8988T (cell line): ENCODE data around the gene OR4S1.
"Not testable (repeated sequence)": the region's sequence is repeated elsewhere in the genome, so short reads cannot be mapped to it uniquely, and the experiment has no call there.

Experiments
- DNase-seq: peaks from one replicate; pipeline ENCODE4 v3.0.0; 2011

Gene OR4S1

DNA sequence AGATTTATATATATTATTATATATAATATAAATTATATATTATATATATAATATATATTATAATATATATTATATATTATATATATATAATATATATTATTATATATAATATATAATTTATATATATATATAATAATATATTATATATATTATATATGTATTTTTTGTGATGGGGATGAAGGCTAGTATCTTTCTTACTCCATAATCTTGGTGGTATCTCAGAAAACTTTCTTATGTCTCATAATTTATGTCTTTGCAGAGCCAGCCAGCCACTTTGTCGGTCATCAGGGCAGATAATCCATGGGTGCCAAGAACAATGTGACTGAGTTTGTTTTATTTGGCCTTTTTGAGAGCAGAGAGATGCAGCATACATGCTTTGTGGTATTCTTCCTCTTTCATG is at the start of gene OR4S1:
Gene OR4S1, plus strand, starts transcription at position 301 of the 400 bp plus-strand sequence. Its CDS starts 0 bp downstream, at position 301.
- DNase-seq: no peak

- DNase-seq: no peak
Measured at GRCh38 chr11:48261600-48261999, 44.4 kb upstream of the OR4S1 start.

DNA sequence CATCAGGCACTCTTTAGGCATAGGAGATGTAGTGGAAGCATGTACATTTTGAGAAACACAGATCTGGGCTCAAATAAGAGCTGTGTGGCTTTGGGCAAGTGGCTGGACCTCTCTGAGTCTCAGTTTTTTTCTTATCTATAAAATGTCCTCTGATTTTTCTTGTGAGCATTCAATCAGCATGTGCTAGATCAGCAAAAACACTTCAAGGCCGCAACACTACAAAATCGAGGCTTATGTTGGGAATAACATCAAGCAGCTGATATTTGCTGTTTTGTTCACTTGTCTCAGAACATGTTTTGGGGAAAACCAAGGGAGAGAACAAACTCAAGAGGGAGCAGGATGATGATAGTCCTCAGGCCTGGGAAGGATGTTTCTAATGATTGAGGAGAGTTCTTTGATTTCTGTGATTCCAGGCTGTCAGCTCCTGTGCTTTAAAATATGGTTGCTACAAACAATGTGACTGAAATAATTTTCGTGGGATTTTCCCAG is 42.6 kb upstream of the OR4S1 start, which contains the start of gene OR4X1:
Gene OR4X1, plus strand, starts transcription at position 439 of the 489 bp plus-strand sequence. Its CDS starts 0 bp downstream, at position 439.
- no peak for DNase-seq

DNA sequence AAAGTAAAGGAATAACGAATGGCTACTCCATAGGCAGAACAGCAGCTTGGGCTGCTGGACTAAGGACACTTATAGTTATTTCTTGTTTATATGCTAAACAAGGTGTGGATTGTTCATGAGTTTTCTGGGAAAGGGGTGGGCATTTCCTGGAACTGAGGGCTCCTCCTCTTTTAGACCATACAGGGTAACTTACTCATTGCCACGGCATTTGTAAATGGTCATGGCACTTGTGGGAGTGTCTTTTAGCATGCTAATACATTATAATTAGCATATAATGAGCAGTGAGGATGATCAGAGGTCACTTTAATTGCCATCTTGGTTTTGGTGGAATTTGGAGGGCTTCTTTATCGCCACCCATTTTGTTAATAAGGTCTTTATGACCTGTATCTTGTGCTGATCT is 35.4 kb upstream of the OR4S1 start:
- no peak for DNase-seq

DNA sequence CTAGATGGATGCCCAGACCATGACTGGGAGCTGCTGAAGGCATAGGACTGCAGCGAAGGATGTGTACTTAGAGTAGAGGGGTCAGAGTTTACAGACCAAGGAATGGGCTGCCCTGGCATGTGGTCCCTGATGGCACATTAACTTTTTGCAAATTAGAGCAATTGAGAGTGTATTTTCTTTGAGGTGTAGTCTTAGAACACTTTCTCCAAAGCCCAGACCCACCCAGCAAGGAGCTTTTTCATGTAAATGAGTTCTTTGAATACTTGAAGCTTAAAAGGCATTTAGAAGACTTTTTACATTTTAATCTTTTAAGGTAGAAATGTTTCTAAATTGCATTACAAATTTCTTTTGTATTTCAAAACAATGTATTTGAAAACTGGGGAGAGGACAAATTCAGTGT is 33.4 kb upstream of the OR4S1 start:
- no peak for DNase-seq

DNA sequence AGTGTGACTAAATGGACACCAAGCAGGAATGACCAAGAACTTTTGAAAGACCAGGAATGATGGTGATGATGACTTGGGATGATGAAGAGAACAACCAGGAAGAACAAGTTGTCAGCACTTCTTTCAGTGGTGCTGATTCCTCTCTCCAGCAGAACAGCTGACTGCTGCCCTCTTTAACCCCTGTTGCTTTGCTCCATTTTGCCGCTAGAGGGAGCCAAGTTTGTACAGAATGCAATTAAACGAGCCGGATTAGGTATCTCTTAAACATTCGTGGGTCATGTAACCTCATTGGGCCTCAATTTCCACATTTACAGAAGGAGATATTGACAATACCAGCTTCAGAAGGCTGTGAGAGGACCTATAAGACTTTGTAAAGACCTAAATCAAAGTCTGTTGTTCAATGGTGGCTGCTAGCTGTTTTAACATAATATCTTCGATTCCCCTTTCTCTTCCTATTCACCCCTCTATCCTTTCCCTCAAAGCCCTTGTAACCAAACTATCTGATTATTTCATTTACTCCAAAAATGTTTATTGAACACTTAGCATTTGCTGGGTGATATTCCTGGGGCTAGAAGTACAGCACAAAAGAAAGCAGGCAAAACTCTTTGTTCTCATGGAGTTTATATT is 1.9 kb downstream of the OR4S1 start:
- DNase-seq: no peak

DNA sequence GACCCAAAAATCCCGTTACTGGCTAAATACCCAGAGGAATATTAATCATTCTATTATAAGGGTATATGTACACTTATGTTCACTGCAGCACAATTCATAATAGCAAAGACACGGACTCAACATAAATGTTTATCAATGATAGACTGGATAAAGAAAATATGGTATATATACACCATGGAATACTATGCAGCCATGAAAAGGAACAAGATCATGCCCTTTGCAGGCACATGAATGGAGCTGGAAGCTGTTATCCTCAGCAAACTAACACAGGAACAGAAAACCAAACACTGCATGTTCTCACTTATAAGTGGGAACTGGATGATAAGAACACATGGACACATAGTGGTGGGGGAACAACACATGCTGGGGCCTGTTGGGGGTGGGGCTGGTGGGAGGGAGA is 7.6 kb downstream of the OR4S1 start:
- not testable (repeated sequence) for DNase-seq

- DNase-seq: not testable (repeated sequence)
Measured at GRCh38 chr11:48319813-48320212, 13.8 kb downstream of the OR4S1 start.

- not testable (repeated sequence) for DNase-seq
Measured at GRCh38 chr11:48324620-48325019, 18.6 kb downstream of the OR4S1 start, which contains the start of gene OR4C3. Gene OR4C3, plus strand, starts transcription at chr11:48324920. Its CDS starts 102 bp downstream, at chr11:48325022.

GRCh38 chr11:48341466-48341865 is 35.4 kb downstream of the OR4S1 start:
- DNase-seq: no peak

- DNase-seq: not testable (repeated sequence)
Measured at GRCh38 chr11:48342505-48342904, 36.5 kb downstream of the OR4S1 start.

DNA sequence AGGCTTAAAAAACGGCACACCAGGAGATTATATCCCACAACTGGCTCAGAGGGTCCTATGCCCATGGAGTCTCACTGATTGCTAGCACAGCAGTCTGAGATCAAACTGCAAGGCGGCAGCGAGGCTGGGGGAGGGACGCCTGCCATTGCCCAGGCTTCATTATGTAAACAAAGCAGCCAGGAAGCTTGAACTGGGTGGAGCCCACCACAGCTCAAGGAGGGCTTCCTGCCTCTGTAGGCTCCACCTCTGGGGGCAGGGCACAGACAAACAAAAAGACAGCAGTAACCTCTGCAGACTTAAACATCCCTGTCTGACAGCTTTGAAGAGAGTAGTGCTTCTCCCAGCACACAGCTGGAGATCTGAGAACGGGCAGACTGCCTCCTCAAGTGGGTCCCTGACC is 40.3 kb downstream of the OR4S1 start:
- not testable (repeated sequence) for DNase-seq

DNA sequence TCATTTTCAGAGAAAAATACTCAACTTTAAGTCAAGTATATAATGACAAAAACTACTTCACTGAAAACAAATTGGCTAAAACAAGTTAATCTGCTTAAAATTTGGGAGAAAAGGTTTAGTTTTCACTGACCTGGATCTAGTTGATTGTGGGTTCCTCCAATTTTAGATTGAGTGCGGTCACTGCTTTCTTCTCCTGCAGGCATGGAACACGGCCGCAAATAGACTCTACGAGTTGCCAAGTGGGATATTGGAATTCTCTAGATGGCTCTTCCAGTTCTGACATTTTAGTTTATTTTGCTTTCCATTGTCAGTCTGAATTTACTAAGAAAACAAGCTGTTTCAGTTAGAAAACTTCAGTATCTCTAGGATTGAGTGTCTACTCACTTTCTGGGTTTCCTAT is 48.0 kb downstream of the OR4S1 start:
- DNase-seq: no peak

- no peak for DNase-seq
Measured at GRCh38 chr11:48354677-48355076, 48.7 kb downstream of the OR4S1 start.
